ENCODE data around the gene SNX10. TPM values are rescaled to one million over a fixed set of nuclear protein-coding genes. Genes with fewer than 3 reads are reported as not detected.
A peak's percentile ranks its signal among the peaks of the same experiment; 100 is the strongest.

SNX10 gene
- total RNA-seq, 1 donor from 2014 or later, result 1.2 TPM

- no peak for DNase-seq
- peak; percentile 24 for ATAC-seq (ENCODE audit: poor library complexity)
Measured at GRCh38 chr7:26293569-26294308, 2.1 kb downstream of the SNX10 start.

GRCh38 chr7:26295015-26295414, 3.4 kb downstream of the SNX10 start:
- ATAC-seq (ENCODE audit: poor library complexity) (no peak), DNase-seq (no peak)
- intact Hi-C loops (cut with DNase I), result no loop called here

More at GRCh38 chr7:26293569-26294308, 2.1 kb downstream of the SNX10 start:
- intact Hi-C loops (cut with DNase I), result no loop called here

GRCh38 chr7:26295586-26295985, 3.9 kb downstream of the SNX10 start:
- intact Hi-C loops (cut with DNase I), result no loop called here
- ATAC-seq (ENCODE audit: poor library complexity), result no peak
- DNase-seq, result no peak

GRCh38 chr7:26298472-26299058, 6.9 kb downstream of the SNX10 start:
- ATAC-seq (ENCODE audit: poor library complexity), result no peak
- DNase-seq, result no peak
- intact Hi-C loops (cut with DNase I), result no loop called here

- ATAC-seq (ENCODE audit: poor library complexity) (peak; percentile 18), DNase-seq (no peak)
- intact Hi-C loops (cut with DNase I), result no loop called here
Measured at GRCh38 chr7:26305090-26305868, 13.6 kb downstream of the SNX10 start.

GRCh38 chr7:26305869-26306665, 14.4 kb downstream of the SNX10 start:
- ATAC-seq (ENCODE audit: poor library complexity) (no peak), DNase-seq (no peak)
- intact Hi-C loops (cut with DNase I), result no loop called here

- no peak for DNase-seq
- intact Hi-C loops (cut with DNase I), result no loop called here
Measured at GRCh38 chr7:26306790-26307189, 15.1 kb downstream of the SNX10 start.

GRCh38 chr7:26307226-26307625, 15.6 kb downstream of the SNX10 start:
- no peak for DNase-seq
- peak; percentile 39 for ATAC-seq (ENCODE audit: poor library complexity)
- intact Hi-C loops (cut with DNase I), result no loop called here

More at GRCh38 chr7:26306790-26307189, 15.1 kb downstream of the SNX10 start:
- ATAC-seq (ENCODE audit: poor library complexity), result no peak

GRCh38 chr7:26307791-26308190, 16.1 kb downstream of the SNX10 start:
- no peak for ATAC-seq (ENCODE audit: poor library complexity)
- intact Hi-C loops (cut with DNase I), result no loop called here
- DNase-seq, result no peak

- no peak for ATAC-seq (ENCODE audit: poor library complexity)
- intact Hi-C loops (cut with DNase I), result no loop called here
- no peak for DNase-seq
Measured at GRCh38 chr7:26308551-26308950, 16.9 kb downstream of the SNX10 start.

- DNase-seq (no peak), ATAC-seq (ENCODE audit: poor library complexity) (no peak)
- intact Hi-C loops (cut with DNase I), result no loop called here
Measured at GRCh38 chr7:26309089-26309488, 17.4 kb downstream of the SNX10 start.

GRCh38 chr7:26311798-26312197, 20.1 kb downstream of the SNX10 start:
- intact Hi-C loops (cut with DNase I), result no loop called here
- ATAC-seq (ENCODE audit: poor library complexity) (no peak), DNase-seq (no peak)

GRCh38 chr7:26317211-26317610, 25.5 kb downstream of the SNX10 start:
- no peak for ATAC-seq (ENCODE audit: poor library complexity)
- intact Hi-C loops (cut with DNase I), result no loop called here
- DNase-seq, result no peak

GRCh38 chr7:26318921-26319320, 27.3 kb downstream of the SNX10 start:
- intact Hi-C loops (cut with DNase I), result no loop called here

GRCh38 chr7:26319636-26320035, 28.0 kb downstream of the SNX10 start:
- intact Hi-C loops (cut with DNase I), result no loop called here
- DNase-seq (no peak), ATAC-seq (ENCODE audit: poor library complexity) (no peak)

More at GRCh38 chr7:26318921-26319320, 27.3 kb downstream of the SNX10 start:
- ATAC-seq (ENCODE audit: poor library complexity) (no peak), DNase-seq (no peak)

GRCh38 chr7:26320878-26321277, 29.2 kb downstream of the SNX10 start:
- ATAC-seq (ENCODE audit: poor library complexity) (no peak), DNase-seq (no peak)
- intact Hi-C loops (cut with DNase I), result no loop called here

- DNase-seq (no peak), ATAC-seq (ENCODE audit: poor library complexity) (no peak)
- intact Hi-C loops (cut with DNase I), result no loop called here
Measured at GRCh38 chr7:26321435-26321834, 29.8 kb downstream of the SNX10 start.

GRCh38 chr7:26326211-26326610, 34.5 kb downstream of the SNX10 start:
- ATAC-seq (ENCODE audit: poor library complexity) (no peak), DNase-seq (no peak)
- intact Hi-C loops (cut with DNase I), result no loop called here

Data from Right ventricle myocardium superior (tissue), 1 donor.